HG03175 (cell line): ENCODE results near the gene HIGD1A.

ENCODE experiments used
- ATAC-seq: cut with Tn5 transposase; IDR thresholded peaks from one replicate; pipeline ENCODE4 v1.9.1; 2021; ENCODE audit warnings: mild to moderate bottlenecking, moderate library complexity; ENCODE audit not compliant: unreplicated experiment

The HIGD1A gene

DNA sequence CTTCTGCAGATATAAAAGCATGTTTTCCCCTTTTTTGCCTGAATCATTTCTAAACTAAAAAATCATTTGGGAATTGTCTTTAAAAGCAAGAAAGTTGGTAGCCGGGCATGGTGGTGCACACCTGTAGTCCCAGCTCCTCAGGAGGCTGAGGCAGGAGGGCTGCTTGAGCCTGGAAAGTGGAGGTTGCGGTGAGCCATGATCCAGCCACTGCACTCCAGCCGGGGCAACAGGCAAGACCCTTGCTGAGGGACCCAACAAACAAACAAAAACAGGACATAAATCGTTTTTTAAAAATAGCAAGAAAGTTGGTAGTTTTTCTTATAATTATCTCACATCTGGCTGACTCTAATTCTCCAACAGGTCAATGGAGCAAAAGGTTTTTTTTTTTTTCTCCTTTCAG lies 2.5 kb downstream of the HIGD1A start:
- ATAC-seq, result no peak

DNA sequence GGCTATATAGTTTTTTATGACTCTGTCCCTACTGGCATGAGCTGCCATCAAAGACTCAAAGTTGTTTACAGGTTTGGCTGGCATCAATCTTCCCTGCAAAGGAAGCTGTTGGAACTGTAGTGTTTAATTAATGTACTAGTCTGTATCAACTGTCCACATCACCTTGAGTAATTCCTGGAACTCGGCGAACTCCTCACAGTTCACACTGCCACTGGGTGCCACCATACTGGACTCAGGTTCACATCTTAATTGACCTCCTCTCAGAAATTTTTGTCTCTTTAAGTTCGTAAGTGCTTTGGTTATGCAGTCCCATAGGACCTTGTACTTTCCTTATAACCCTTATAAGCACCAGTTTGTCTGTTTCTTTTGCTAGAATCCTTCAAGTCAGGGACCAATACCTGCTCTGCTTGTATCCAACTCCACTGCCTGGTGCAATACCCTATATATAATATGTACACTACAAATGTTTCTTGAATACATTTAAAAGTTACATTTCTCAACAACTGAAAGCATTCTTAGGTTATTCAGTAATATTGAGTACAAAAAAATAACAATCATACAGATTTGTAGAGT lies 3.2 kb downstream of the HIGD1A start:
- ATAC-seq, result no peak

DNA sequence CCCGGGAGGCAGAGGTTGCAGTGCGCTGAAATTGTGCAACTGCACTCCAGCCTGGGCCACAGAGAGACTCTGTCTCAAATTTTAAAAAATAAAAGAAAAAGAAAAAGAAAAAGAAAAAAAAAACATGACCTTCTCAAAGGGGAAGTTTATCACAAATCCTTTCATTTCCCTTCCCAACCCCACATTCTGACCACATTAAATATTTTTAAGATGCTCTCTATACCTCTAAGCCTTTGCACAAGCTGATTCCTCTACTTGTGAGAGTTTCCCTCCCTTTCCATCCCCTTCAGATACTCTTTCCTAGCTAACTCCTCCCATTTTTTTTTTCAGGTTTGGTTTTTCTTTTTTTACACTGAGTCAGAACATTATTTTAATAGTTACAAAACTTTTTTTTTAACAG lies 4.0 kb downstream of the HIGD1A start:
- no peak for ATAC-seq

DNA sequence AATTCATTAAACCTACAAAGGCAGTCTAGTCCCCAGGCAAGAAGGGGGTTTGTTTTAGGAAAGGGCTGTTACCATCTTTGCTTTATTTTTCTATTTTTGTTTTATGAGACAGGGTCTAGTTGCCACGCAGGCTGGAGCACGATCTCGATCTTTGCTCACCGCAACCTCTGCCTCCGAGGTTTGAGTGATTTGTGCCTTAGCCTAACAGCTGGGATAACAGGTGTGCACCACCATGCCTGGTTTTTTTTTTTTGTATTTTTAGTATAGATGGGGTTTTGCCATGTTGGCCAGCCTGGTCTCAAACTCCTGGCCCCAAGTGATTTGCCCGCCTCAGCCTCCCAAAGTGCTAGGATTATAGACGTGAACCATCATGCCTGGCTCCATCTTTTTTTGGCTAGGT lies 4.9 kb downstream of the HIGD1A start:
- no peak for ATAC-seq

DNA sequence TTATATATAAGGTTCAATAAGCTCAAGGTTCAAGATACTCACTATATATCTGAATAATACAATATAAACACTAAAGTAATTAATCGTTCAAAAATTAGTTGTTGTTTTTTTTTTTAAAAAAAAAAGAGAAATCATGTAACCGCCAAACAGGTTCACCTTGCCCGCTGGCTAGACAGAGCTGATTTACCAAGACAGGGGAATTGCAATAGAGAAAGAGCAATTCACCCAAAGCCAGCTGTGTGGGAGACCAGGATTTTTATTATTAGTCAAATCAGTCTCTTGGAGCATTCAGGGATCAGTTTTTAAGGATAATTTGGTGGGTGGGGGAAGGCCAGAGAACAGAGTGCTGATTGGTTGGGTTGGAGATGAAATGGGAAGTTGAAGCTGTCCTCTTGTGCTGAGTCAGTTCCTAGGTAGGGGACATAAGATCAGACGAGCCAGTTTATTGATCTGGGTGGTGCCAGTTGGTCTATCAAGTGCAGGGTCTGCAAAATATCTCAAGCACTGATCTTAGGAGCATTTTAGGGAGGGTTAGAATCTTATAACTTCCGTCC lies 7.9 kb downstream of the HIGD1A start:
- no peak for ATAC-seq

DNA sequence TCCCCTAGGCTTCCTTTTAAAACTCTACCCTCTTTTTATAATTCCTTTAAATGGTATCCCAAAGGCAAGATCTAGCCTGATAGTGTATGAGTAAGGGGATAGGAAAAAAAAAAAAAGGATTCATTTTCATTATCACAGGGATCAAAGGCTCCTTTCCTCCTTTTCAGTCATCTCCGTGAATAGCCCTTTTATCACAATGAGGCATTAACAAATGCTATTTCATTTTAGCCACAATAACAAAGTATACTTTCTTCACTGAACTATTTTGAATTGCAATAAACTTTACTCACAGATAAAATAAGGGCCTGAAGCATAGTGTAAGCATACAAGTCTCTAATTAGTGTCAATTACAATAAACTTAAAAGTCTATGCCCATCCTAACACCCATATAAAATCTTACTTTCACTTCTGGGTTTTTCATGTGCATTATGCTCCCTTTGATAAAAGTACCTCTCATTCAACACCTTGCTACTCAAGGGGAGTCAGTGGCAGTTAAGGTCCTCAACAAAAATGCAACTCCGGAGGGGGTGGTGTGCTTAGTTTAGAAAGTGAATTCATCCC lies 8.6 kb downstream of the HIGD1A start:
- no peak for ATAC-seq

DNA sequence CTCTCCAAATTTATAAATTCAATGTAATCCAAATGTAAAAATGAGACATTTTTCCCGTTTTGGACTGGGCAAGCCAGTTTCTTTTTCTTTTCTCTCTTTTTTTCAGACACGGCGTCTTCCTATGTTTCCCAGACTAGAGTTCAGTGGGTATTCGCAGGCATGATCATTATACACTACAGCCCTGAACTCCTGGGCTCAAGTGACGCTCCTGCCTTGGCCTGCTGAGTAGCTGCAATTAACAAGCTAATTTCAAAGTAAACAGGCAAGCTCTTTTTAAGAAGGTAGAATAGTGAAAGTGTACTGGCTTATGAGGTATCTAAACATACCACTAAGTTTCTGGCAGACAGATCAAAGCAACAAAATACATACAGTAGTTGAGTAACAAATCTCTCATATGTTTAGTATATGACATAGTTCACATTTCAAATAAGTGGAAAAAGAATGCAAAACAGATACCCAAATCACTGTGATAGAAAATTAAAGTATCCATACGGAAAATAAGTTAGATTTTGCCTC lies 13.5 kb downstream of the HIGD1A start:
- no peak for ATAC-seq

DNA sequence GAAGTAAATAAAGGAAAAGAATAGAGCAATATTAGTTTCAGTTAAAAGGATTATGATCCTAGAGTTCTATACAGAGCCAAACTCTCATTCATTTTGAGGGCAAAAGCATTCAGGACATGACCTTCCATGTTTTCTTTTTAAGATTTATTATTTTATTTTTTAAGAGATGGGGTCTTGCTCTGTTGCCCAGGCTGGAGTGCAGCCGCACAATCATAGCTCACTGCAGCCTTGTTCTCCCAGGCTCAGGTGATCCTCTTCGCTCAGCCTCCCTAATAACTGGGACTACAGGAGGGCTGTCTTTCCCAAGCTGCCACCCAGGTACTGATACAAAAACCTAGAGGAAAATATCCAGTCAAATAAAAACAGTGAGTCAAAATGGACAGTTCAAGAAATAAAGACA lies 17.7 kb downstream of the HIGD1A start:
- ATAC-seq, result no peak

DNA sequence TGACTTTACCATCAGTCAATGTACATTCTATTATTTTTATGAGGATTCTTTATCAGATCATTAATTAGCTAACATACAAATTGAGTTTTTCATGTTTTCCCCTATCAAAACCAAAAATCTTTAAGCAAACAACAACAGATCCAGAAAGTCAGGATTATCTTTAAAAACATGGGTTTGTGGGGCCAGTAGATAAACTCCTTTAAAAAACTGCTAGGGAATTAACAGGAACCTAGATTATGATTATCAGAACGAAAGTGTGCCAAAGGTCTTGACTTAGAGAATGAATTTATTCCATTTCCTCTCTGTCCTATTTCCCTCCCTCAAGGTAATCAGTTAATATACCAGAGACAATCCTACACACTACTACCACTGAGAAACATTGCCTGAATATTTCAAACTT lies 18.1 kb downstream of the HIGD1A start:
- no peak for ATAC-seq

DNA sequence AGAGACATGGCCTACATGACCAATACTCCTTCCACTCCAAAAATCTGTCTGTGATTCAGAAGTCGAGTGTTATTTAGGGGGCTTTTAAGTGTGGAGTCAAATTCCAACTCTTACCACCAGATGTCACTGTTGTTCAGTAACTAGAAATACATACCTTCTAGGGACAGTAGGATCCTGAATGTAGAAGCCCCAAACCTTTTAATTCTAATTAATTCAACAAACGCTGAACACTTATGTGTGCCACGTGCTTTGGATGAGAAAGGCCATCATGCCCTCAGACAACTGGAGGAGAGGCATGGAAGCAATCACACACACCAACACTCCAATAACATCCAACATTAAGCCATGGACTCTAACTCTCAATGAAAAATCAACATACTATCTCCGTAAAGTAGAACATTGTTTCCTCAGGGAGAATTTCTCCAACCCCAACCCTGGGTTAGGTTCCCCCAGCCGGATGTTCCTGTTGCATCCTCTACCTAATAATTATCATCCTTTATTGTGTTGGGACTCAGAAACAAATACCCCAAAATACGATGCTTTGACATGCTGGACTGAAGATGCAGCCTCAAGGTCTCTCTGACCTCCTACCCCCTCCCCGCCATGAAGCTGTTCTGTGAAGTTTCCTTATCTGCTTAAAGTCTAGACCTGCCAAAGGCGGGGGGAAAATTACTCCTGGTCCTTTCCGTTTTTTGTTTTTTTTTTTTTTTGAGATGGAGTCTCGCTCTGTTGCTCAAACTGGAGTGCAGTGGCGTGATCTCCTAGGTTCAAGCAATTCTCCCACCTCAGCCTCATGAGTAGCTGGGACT lies 23.2 kb downstream of the HIGD1A start:
- peak; percentile 65 for ATAC-seq

DNA sequence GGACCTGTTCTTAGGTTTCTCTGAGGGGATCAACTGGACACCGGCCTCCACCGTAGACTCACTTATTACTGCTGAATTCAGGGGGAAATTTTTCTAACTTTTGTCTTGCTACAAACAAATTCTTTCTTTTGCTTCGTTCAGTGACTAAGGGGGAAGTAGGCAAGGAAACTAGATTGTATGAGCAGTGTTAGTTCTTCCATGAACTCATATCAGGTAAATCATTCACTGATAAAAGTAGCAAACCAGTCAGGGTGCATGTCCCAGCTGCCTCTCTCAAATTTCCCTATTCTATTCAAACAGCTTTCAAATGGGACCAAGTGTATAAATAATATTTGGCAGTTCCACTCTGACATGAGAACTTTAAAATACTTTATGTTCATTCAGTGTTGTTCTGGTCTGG lies 23.9 kb downstream of the HIGD1A start:
- ATAC-seq, result no peak

DNA sequence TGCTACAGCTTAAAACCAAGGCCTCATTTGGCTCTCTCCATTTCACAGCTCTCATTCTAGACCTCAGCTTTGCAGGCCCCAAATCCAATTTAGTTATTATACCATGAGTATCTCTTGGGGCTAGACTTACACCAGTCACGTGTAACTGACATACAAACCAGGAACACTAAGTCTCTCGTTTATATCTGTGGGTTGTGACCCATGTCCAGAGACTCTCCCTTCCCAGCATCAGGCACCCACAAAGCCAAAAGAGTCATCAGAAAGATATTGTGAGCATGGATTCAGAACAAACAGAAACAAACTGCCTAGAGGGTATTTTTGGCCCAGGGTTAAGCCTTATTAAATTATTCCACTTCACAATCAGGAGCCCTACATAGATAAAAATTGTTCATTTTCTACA lies 25.6 kb downstream of the HIGD1A start:
- no peak for ATAC-seq

DNA sequence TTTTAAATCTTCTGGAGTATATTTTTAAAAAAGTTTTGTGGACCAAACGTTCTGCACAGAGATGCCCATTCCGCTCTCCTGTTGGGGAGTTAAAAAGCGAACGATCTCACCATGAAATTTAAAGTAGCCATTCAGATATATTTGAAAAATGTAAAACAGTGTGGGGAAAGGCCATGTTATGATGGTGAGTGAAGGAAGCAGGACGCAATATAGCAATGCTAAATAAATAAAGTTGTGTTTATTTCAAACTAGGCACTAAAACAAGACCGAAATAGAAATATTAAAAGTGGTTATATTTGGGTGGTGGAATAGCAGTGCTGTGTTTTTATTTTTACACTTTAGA lies 30.9 kb downstream of the HIGD1A start:
- no peak for ATAC-seq

DNA sequence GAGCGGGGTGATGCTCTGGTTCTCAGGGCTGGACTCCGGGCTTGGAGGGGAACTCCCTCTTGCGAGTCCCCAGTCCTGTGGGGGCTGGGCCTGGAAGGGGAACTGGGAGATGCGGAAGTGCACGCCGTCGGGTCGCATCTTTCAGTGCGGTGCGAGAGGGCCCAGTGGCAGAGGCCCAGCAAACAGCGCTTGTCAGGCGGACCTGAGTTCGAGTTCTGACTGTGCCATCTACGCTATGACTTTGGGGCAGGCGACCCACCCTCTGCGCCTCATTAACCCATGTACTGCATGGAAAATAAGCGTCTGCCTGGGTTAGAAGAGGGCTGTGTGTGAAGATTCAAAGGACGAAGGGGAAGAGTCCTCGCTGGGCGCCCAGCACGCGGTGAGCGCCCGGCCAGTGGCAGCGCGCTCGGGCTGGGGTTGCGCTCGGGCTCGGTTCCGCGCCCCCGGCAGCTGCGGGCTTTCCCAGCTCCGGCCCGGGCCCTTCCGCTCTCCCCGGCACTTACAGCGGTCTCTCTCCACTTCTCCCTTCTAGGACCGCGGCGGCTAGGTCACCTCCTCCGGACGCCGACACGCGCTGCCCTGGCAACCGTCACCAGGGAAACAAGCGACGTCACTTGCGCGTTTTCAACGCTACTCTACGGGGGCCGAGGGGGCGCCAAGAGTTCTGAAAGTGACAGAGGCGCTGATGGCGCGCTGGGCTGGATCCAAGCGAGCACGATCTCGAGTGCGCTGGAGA lies 31.5 kb downstream of the HIGD1A start, which contains the start of gene CCDC13:
Gene CCDC13, minus strand, starts transcription at position 584 of the 739 bp plus-strand sequence. CDS start 14,908 bp downstream, outside the sequence.
- ATAC-seq, result peak; percentile 98

DNA sequence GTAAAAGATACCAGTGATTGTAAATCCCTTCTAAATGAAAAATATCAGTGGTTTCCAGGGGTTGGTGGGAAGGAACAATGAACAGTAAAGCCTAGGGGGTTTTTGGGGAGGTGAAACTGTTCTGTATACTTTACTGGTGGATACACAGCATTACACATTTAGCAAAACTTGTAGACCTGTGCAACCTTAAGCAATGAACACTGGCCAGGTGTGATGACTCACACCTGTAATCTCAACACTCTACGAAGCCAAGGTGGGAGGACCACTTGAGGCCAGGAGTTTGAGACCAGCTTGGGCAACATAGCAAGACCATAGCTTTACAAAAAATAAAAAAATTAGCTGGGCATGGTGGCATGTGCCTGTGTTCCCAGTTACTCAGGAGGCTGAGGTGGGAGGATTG lies 33.0 kb downstream of the HIGD1A start:
- no peak for ATAC-seq

DNA sequence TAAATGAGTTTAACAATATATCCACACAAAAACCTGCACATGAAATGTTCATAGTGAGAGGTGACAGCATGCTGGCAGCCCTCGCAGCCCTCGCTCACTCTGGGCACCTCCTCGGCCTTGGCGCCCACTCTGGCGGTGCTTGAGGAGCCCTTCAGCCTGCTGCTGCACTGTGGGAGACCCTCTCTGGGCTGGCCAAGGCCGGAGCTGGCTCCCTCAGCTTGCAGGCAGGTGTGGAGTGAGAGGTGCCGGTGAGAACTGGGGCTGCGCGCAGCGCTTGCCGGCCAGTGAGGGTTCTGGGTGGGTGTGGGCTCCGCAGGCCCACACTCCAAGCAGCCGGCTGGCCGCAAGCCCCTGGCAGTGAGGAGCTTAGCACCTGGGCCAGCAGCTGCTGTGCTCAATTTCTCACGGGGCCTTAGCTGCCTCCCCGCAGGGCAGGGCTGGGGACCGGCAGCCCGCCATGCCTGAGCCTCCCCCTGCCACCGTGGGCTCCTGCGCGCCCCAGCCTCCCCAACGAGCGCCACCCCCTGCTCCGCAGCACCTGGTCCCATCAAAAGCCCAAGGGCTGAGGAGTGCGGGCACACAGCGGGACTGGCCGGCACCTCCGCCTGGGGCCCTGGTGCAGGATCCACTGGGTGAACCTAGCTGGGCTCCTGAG lies 34.7 kb downstream of the HIGD1A start:
- ATAC-seq, result no peak

DNA sequence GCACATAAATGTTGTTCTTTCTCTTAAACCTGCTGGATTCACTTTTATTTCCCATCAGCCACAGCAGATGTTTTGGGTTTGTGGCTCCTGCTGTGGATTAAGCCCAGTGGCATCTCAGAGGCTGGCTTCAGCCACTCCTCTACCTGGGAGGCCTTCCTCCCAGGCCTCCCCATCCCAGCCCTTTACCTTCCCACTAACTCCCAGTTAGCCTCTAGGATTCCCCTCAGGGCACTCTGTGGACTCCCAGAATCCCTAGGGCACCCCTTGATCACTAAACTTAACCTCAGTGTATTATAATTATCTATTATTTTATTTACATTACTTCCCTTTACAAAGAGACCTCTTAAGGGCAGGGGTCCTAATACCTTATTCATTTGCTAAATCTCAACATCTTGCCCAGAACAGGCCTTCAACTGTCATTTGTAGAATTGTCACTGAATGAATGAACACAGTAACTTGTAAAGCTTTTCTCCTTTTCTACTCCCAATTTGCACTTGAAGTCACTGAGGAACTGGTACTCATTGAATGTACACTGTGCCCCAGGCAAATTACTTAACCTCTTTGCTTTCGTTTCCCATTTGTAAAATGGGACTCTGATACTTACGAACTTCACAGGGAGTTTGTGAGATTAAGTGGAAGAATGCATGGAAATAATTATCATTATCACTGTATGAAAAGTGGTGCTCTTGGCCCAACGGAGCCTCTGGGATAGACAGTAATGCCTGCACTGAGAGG lies 39.6 kb downstream of the HIGD1A start:
- no peak for ATAC-seq

DNA sequence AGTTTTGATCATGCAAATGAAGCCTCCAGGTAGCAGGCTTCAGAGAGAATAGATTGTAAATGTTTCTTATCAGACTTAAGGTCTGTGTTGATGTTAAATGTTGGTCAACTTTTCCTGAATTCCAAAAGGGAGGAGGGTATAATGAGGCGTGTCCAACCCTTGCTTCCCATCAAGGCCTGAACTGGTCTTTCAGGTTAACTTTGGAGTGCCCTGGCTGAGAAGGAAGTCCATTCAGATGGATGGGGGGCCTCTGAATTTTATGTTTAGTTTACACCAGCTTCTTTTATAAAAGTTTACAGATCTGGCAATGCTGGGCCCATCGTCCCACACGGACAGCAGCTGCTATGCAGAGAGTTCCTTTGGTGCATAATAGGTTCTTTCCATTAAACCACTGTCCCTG lies 40.2 kb downstream of the HIGD1A start:
- ATAC-seq, result no peak

DNA sequence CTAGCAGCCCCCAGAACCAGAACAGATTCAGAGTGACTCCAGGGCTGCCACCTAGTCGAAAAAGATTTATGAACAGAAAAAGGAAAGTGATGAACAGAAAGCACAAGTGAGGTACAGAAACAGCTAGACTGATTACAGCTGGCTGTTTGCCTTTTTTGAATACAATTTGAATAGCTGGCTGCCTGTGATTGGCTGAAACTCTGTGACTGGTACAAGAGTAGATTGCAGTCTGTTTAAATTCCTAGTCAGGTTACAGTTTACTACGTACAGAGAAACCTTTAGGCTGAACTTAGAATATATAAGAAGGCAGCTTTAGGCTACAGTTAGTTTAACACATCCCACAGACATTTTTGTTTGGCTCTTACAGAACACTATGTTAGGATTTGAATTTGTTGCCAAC lies 41.3 kb downstream of the HIGD1A start:
- ATAC-seq, result no peak
